A673 (cell line): ENCODE results near the gene HYDIN. TPM values are rescaled to one million over a fixed set of nuclear protein-coding genes. Genes with fewer than 3 reads are reported as not detected.

Source experiments
- BruUV-seq: library from RNA; stranded (reverse); fragments of 400-500 nt; replicated peaks from 2 replicates; lab custom pipeline; 2021; lab: Mats Ljungman, UMichigan
- CTCF ChIA-PET: fragments of 300-600 bp; sonication (Branson Sonifier 250); formaldehyde crosslinking; loops from one replicate; lab custom pipeline; 2022; ENCODE audit warnings: antibody characterized with exemption; lab: Charles Lee
- POLR2A ChIA-PET: fragments of 300-600 bp; sonication (Branson Sonifier 250); formaldehyde crosslinking; loops from one replicate; lab custom pipeline; 2022; ENCODE audit warnings: antibody characterized with exemption; ENCODE audit not compliant: low non-redundant PET; lab: Charles Lee
- DNase-seq: peaks from one replicate; pipeline ENCODE4 v3.0.0-alpha.2; 2015; ENCODE audit warnings: low spot score
- H3K27ac ChIP-seq: fragments of 200-600 bp; sonication (generic); 2 replicates; pipeline ENCODE4 v1.5.1; 2016; ENCODE audit warnings: mixed run types, low read depth, mild to moderate bottlenecking, mixed read lengths, antibody characterized with exemption, low read length; ENCODE audit not compliant: poor library complexity, severe bottlenecking
- H3K27me3 ChIP-seq: fragments of 200-600 bp; sonication (generic); replicated peaks from 2 replicates; pipeline ENCODE4 v1.6.1; 2017; ENCODE audit warnings: mixed run types, low read depth, mild to moderate bottlenecking, mixed read lengths, antibody characterized with exemption, low read length; ENCODE audit not compliant: insufficient read depth, poor library complexity
- H3K36me3 ChIP-seq: fragments of 200-600 bp; sonication (generic); 2 replicates; pipeline ENCODE4 v1.6.1; 2016; ENCODE audit warnings: mixed run types, mild to moderate bottlenecking, mixed read lengths, antibody characterized with exemption, low read length; ENCODE audit not compliant: insufficient read depth, poor library complexity, severe bottlenecking
- H3K4me1 ChIP-seq: fragments of 200-600 bp; sonication (generic); 2 replicates; pipeline ENCODE4 v1.6.1; 2017; ENCODE audit warnings: mixed run types, mild to moderate bottlenecking, mixed read lengths, antibody characterized with exemption, low read length; ENCODE audit not compliant: insufficient read depth, poor library complexity, severe bottlenecking
- H3K4me3 ChIP-seq: fragments of 200-600 bp; sonication (generic); 2 replicates; pipeline ENCODE4 v1.5.1; 2016; ENCODE audit warnings: low read depth, mixed run types, mild to moderate bottlenecking, mixed read lengths, low read length; ENCODE audit not compliant: poor library complexity, severe bottlenecking
- H3K9me3 ChIP-seq: fragments of 200-600 bp; sonication (generic); 2 replicates; pipeline ENCODE4 v1.6.1; 2016; ENCODE audit warnings: mixed run types, low read depth, mild to moderate bottlenecking, mixed read lengths, antibody characterized with exemption, low read length; ENCODE audit not compliant: poor library complexity, severe bottlenecking
- CTCF ChIP-seq: fragments of 300-800, 200-600 bp; sonication (generic); conservative IDR thresholded peaks from 2 replicates; pipeline ENCODE4 v1.5.1; 2017; ENCODE audit warnings: low read depth, mild to moderate bottlenecking, antibody characterized with exemption, low read length, moderate library complexity, mixed read lengths
- EZH2 ChIP-seq: fragments of 200-600 bp; sonication (generic); IDR thresholded peaks from 2 replicates; pipeline ENCODE4 v1.6.1; 2017; ENCODE audit warnings: borderline replicate concordance, low read depth, mild to moderate bottlenecking, mixed read lengths, antibody characterized with exemption, low read length; ENCODE audit not compliant: poor library complexity, severe bottlenecking
- intact Hi-C: fragments of 100-400 bp; cut with micrococcal nuclease; formaldehyde crosslinking; loops from one replicate; pipeline ENCODE4 v1.10.0; 2022; ENCODE audit not compliant: unreplicated experiment
- total RNA-seq: library from RNA; stranded (reverse); gene quantifications from 2 replicates; pipeline ENCODE4 v1.2.3, GENCODE V29; 2021

Gene HYDIN
- total RNA-seq, 1 experiment from 2014 or later: not detected

- intact Hi-C loops: no loop called here
- POLR2A ChIA-PET: no interaction called here
- H3K27ac ChIP-seq: no peak overlapping the region
- H3K4me3 ChIP-seq: no peak overlapping the region
- no peak for DNase-seq
- H3K9me3 ChIP-seq: no peaks in the 10 kb centered on the region
- CTCF ChIA-PET: no interaction called here
- peaks cover 18% of the 10 kb centered on the region for H3K27me3 ChIP-seq
- no peaks in the 10 kb centered on the region for H3K36me3 ChIP-seq
- no TSS peak for BruUV-seq
- H3K4me1 ChIP-seq: no peaks in the 10 kb centered on the region
- TF ChIP-seq EZH2 (no peak), CTCF (no peak)
Measured at GRCh38 chr16:71246309-71246708, 15.8 kb upstream of the HYDIN start.

GRCh38 chr16:71244521-71244920 is 14.0 kb upstream of the HYDIN start:
- no TSS peak for BruUV-seq
- Histone ChIP-seq H3K4me1 (no peaks in the 10 kb centered on the region), H3K36me3 (no peaks in the 10 kb centered on the region), H3K4me3 (no peak overlapping the region), H3K27me3 (peaks cover 27% of the 10 kb centered on the region), H3K9me3 (no peaks in the 10 kb centered on the region), H3K27ac (no peak overlapping the region)
- TF ChIP-seq CTCF: no peak
- no peak for TF ChIP-seq EZH2
- intact Hi-C loops: no loop called here
- no peak for DNase-seq
- CTCF ChIA-PET: no interaction called here
- POLR2A ChIA-PET: no interaction called here

- Histone ChIP-seq H3K9me3 (no peaks in the 10 kb centered on the region), H3K27ac (no peak overlapping the region), H3K36me3 (no peaks in the 10 kb centered on the region), H3K27me3 (peaks cover 27% of the 10 kb centered on the region), H3K4me1 (no peaks in the 10 kb centered on the region), H3K4me3 (no peak overlapping the region)
- no TSS peak for BruUV-seq
- TF ChIP-seq EZH2 (no peak), CTCF (no peak)
- ChIA-PET CTCF (no interaction called here), POLR2A (no interaction called here)
- intact Hi-C loops: no loop called here
- no peak for DNase-seq
Measured at GRCh38 chr16:71242601-71243000, 12.1 kb upstream of the HYDIN start.
